ENCODE measurements around the gene PATJ. TPM values are rescaled to one million over a fixed set of nuclear protein-coding genes. Genes with fewer than 3 reads are reported as not detected.
"Not testable (repeated sequence)": the region's sequence is repeated elsewhere in the genome, so short reads cannot be mapped to it uniquely, and the experiment has no call there.

PATJ gene
- polyA plus RNA-seq, 1 of the 3 experiments (the other 2 are of a cell fraction) = 3.0 TPM

- TF ChIP-seq MXI1 (IDR thresholded peaks at IDR 0.05; ENCODE audit: low read depth, low read length) = no peak
- no peak for TF ChIP-seq ELF1 (IDR thresholded peaks at IDR 0.05)
- TF ChIP-seq CHD2 (IDR thresholded peaks at IDR 0.05; ENCODE audit: low read length, partially characterized antibody) = no peak
- TF ChIP-seq MAX (IDR thresholded peaks at IDR 0.05; ENCODE audit: low read depth) = no peak
- TF ChIP-seq, protein P1, sequence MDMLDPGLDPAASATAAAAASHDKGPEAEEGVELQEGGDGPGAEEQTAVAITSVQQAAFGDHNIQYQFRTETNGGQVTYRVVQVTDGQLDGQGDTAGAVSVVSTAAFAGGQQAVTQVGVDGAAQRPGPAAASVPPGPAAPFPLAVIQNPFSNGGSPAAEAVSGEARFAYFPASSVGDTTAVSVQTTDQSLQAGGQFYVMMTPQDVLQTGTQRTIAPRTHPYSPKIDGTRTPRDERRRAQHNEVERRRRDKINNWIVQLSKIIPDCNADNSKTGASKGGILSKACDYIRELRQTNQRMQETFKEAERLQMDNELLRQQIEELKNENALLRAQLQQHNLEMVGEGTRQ (IDR thresholded peaks at IDR 0.05; ENCODE audit: borderline replicate concordance, low read depth, low read length) = no peak
- peak; percentile 34 for TF ChIP-seq SMC3 (IDR thresholded peaks at IDR 0.05; ENCODE audit: low read depth, low read length)
These were observed 100.7 kb downstream of the PATJ start (continued) for GRCh38 chr1:61842863-61843514.

DNA sequence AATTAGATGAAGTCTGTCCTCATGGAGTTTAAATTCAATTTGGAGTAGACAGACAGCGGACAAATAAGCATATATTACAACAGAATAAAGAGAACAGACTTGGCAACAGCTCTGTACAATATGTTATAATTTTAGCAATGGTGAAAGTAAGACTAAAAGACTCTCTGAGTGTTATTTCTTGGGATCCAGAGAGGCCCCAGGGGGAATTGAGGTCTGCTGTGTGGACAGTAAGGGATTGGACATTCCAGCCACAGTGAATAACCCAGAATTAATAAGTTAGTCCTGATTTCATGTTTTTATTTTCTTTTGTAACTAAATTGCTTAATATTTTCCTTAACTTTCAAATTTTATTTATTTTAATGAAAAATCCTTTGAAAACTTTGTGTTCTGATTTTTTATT is 101.7 kb downstream of the PATJ start:
- ChIA-PET CTCF (interaction anchor here (0.7 to 2.7 kb wide), 3 partner anchors 17 to 1872 kb away, joined by 3 to 9 read pairs (median 3); no protein-coding TSS in a partner anchor), POLR2A (no interaction called here)
- Histone ChIP-seq H2AFZ (ENCODE audit: low read depth) (no peak overlapping the region), H3K4me1 (ENCODE audit: control insufficient read depth in 1 of 2, insufficient read depth in 2 of 2, low read depth in 1 of 2, low read length in 1 of 2) (peaks cover 0 to 15% of the 10 kb centered on the region in 2 experiments; a peak in 3 of 4 replicates), H3K79me2 (ENCODE audit: insufficient read depth) (no peaks in the 10 kb centered on the region), H3K9ac (no peak overlapping the region), H3K4me2 (no peak overlapping the region), H3K9me3 (no peaks in the 10 kb centered on the region), H3K4me3 (ENCODE audit: low read depth in 2 of 2, low read length in 1 of 2) (no peak overlapping the region), H4K20me1 (ENCODE audit: insufficient read depth) (no peaks in the 10 kb centered on the region), H3K27ac (ENCODE audit: low read depth in 2 of 2, low read length in 1 of 2) (no peak overlapping the region), H3K9me2 (no peaks in the 10 kb centered on the region), H3K36me3 (replicated peaks in 1 of 2; ENCODE audit: control insufficient read depth in 1 of 2, insufficient read depth in 2 of 2, low read length in 1 of 2) (no peaks in the 10 kb centered on the region), H3F3A (replicated peaks; ENCODE audit: insufficient read depth) (peaks cover 13% of the 10 kb centered on the region), H3K27me3 (ENCODE audit: insufficient read depth) (no peaks in the 10 kb centered on the region)
- DNase-seq = no peak
- TF ChIP-seq RCOR1 (IDR thresholded peaks at IDR 0.05; ENCODE audit: low read length) (no peak), SMC3 (IDR thresholded peaks at IDR 0.05; ENCODE audit: low read depth, low read length) (no peak), MAX (IDR thresholded peaks at IDR 0.05; ENCODE audit: low read depth) (no peak), MXI1 (IDR thresholded peaks at IDR 0.05; ENCODE audit: low read depth, low read length) (no peak)
- TF ChIP-seq, protein P2, sequence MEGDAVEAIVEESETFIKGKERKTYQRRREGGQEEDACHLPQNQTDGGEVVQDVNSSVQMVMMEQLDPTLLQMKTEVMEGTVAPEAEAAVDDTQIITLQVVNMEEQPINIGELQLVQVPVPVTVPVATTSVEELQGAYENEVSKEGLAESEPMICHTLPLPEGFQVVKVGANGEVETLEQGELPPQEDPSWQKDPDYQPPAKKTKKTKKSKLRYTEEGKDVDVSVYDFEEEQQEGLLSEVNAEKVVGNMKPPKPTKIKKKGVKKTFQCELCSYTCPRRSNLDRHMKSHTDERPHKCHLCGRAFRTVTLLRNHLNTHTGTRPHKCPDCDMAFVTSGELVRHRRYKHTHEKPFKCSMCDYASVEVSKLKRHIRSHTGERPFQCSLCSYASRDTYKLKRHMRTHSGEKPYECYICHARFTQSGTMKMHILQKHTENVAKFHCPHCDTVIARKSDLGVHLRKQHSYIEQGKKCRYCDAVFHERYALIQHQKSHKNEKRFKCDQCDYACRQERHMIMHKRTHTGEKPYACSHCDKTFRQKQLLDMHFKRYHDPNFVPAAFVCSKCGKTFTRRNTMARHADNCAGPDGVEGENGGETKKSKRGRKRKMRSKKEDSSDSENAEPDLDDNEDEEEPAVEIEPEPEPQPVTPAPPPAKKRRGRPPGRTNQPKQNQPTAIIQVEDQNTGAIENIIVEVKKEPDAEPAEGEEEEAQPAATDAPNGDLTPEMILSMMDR (IDR thresholded peaks at IDR 0.05) = no peak
- TF ChIP-seq, protein P1 (IDR thresholded peaks at IDR 0.05; ENCODE audit: borderline replicate concordance, low read depth, low read length) = no peak
- WGBS (ENCODE audit: low lambda C conversion rate) = 100% methylated on average over 1 of the region's 1 CpG

GRCh38 chr1:61844664-61845063 is 102.4 kb downstream of the PATJ start:
- H3K9me3 ChIP-seq; H3K79me2 ChIP-seq (ENCODE audit: insufficient read depth); H3K36me3 ChIP-seq (replicated peaks in 1 of 2; ENCODE audit: control insufficient read depth in 1 of 2, insufficient read depth in 2 of 2, low read length in 1 of 2); H2AFZ ChIP-seq (ENCODE audit: low read depth); H3K27me3 ChIP-seq (ENCODE audit: insufficient read depth); H3K9me2 ChIP-seq; H4K20me1 ChIP-seq (ENCODE audit: insufficient read depth); H3K4me2 ChIP-seq; POLR2A ChIA-PET; DNase-seq; H3K27ac ChIP-seq (ENCODE audit: low read depth in 2 of 2, low read length in 1 of 2); H3K4me3 ChIP-seq (ENCODE audit: low read depth in 2 of 2, low read length in 1 of 2); H3K9ac ChIP-seq: not testable (repeated sequence)
- CTCF ChIA-PET = interaction anchor here (0.7 to 2.7 kb wide), 3 partner anchors 9 to 1873 kb away, joined by 3 to 9 read pairs (median 3); no protein-coding TSS in a partner anchor
- 87% methylated on average over 2 of the region's 2 CpGs for WGBS (ENCODE audit: low lambda C conversion rate)
- Histone ChIP-seq H3F3A (replicated peaks; ENCODE audit: insufficient read depth) (peaks cover 13% of the 10 kb centered on the region), H3K4me1 (ENCODE audit: control insufficient read depth in 1 of 2, insufficient read depth in 2 of 2, low read depth in 1 of 2, low read length in 1 of 2) (peaks cover 0 to 13% of the 10 kb centered on the region in 2 experiments; a peak in 2 of 4 replicates)

Data from SK-N-SH (cell line).